ENCODE measurements around the gene RECQL5.
"Not testable (repeated sequence)": the region's sequence is repeated elsewhere in the genome, so short reads cannot be mapped to it uniquely, and the experiment has no call there.

RECQL5 gene

DNA sequence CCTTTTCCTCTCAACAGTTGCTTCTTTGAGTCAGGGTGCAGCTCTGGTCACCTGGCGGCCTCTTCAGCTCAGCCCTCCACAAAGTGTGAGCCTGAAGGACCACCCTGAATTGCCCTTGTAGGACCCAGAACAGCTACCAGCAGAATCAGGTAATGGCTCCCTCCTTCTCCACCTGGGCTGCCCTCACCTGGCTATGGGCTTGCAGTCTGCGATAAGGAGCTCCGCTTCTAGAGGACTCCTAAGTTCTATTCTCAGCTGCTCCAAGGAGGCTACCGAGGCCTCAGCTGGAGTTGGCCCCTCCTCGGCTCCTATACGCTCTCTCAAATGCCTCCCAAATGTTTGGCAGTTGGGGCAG lies 20.3 kb downstream of the RECQL5 start:
- no peak for DNase-seq

- no peak for DNase-seq
These were observed 20.9 kb downstream of the RECQL5 start for GRCh38 chr17:75645889-75646637.

GRCh38 chr17:75645501-75645888 lies 21.5 kb downstream of the RECQL5 start:
- no peak for DNase-seq

DNA sequence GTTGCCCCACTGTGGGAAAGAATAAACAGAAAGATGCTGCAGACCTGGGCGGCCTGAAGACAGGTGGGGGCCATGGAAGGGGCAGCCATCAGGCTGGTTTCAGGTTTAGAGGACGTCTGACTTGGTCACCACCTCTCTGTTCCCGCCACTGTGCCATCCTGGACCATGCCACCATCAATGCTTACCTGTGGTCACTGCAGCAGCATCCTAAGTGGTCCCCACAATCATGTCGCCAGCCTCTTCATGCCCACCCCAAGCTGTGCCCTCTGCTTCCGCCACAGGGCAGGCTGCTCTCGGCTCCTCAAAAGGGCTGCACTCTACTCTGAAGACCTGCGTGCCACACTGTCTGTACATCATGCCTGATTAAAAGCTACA lies 23.3 kb downstream of the RECQL5 start:
- no peak for DNase-seq

- DNase-seq: no peak
These were observed 23.9 kb downstream of the RECQL5 start for GRCh38 chr17:75642784-75643642.

GRCh38 chr17:75642182-75642783 lies 24.7 kb downstream of the RECQL5 start:
- no peak for DNase-seq

GRCh38 chr17:75641343-75641742 lies 25.6 kb downstream of the RECQL5 start:
- no peak for DNase-seq

- no peak for DNase-seq
These were observed 26.3 kb downstream of the RECQL5 start for GRCh38 chr17:75640556-75641119.

DNA sequence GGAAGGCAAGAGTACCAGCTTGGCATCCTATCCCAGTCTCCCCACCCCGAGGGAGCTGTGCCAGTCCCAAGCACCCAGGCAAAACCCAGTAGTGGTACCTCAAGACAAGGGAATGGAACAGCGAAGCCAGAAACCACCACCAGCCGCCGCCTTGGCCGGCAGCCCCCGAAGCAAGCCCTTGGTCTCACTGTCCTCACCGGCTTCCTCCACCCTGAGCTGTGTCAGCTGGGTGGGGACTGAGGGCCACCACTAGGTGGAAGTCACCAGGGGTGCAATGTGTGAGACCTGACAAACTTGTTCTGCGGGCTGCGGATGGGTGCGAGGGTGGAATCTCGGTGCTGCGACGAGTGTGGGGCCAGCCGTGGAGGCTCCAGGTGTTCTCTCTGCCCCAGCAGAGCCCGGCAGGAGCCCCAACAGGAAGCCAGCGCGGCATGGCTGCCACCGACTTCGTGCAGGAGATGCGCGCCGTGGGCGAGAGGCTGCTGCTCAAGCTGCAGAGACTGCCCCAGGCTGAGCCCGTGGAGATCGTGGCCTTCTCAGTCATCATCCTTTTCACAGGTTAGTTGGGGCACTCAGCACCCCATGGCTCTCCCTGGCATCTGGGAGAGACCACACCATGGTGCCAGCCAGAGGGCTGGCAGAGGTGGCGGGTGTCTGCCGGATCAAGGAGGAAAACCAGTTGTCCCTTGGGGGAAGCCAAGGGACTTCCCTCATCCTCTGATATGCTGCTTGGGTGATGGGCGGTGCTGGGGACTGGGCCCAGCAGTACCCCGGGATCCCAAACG lies 27.0 kb downstream of the RECQL5 start:
- DNase-seq: no peak

DNA sequence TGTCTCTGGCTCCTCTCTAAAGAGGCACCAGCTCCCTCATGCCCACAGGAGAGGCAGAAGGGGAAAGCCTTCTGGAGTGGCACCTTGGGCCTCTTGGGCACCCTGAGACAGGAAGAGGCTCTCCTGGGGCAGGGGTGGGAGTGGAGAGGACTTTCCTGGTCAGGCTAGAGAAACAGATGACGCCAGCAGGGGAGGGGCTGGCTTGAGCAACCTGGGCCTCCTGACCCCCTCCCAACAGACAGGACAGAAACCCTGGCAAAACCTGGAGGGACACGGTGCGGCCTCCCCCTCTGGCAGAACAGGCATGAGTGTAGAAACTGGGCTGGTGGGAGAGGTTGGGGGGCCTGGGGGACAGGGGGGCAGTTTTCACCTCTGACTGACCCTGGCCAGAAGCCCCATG lies 27.6 kb downstream of the RECQL5 start:
- no peak for DNase-seq

DNA sequence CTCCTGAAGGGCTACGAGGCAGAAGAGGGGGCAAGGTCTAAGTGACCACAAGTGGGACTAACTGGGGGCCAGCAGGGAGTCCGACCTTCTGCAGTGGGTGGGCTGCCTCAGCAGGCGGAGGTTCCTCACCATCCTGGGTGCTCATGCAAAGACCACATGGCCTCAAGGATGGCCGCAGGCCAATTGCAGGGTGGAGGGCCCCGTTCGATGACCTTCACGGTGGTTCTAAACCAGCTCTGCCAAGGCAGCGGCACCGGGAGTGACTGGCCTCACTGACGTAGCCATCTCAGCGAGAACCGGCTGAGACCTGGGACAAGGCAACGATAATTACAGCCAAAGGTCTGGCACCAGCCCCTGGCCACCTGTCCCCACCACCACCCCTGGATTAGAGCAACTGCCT lies 28.1 kb downstream of the RECQL5 start:
- DNase-seq: no peak

DNA sequence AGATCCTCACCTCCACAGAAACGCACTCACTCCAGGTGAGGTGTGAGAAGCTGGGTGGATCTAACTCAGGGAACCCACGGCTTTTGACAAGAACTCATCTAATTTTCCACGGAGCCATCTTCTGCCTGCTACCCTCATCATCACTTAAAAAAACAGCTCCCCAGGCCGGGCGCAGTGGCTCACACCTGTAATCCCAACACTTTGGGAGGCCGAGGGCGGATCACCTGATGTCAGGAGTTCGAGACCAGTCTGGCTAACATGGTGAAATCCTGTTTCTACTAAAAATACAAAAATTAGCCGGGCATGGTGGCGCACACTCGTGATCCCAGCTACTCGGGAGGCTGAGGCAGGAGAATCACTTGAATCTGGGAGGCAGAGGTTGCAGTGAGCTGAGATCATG lies 28.9 kb downstream of the RECQL5 start:
- not testable (repeated sequence) for DNase-seq

- no peak for DNase-seq
These were observed 29.4 kb downstream of the RECQL5 start for GRCh38 chr17:75637551-75637950.

DNA sequence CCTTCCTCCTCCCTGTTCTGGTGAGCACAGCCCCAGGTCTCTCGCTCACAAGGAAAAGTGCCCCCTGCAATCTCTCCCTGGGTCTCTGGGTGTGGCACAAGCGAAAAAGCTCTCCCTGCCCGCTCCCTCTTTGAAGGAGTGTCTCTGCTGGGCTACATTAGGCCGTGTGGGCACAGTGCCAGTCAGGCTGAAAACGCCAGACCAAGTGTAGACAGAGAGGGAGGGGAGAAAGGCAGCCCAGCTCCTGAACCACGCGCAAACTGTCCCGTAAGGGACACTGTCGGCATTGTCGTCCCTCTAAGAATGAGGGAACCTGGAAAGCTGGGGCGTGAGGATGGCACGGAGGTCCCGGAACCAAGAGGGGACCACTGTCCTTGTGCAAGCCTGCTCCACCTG lies 29.8 kb downstream of the RECQL5 start:
- no peak for DNase-seq

- no peak for DNase-seq
These were observed 30.4 kb downstream of the RECQL5 start for GRCh38 chr17:75636381-75637142.

- no peak for DNase-seq
These were observed 31.2 kb downstream of the RECQL5 start for GRCh38 chr17:75635610-75636202.

- no peak for DNase-seq
These were observed 32.0 kb downstream of the RECQL5 start for GRCh38 chr17:75634754-75635609.

- no peak for DNase-seq
These were observed 32.6 kb downstream of the RECQL5 start for GRCh38 chr17:75634376-75634740.

- DNase-seq: peak; percentile 40 to 56
These were observed 33.2 kb downstream of the RECQL5 start for GRCh38 chr17:75633486-75634375.

All from activated CD4-positive, alpha-beta T cell treated with anti-CD3 and anti-CD28 coated beads for 4 hours (primary cell).